Psoas muscle (tissue), 8 donors: ENCODE results near the gene OSBP2. TPM values are rescaled to one million over a fixed set of nuclear protein-coding genes. Genes with fewer than 3 reads are reported as not detected.

Source experiments
- ATAC-seq, 4 donors: fragments of 200-7000 bp; cut with Tn5 transposase; one replicate each; pipeline ENCODE4 v1.9.1; 2020; ENCODE audit warnings: moderate library complexity in 3 of 4, mild to moderate bottlenecking in 2 of 4
- DNase-seq, 2 donors: peaks; one replicate each; pipeline ENCODE4 v3.0.0-alpha.2; 2020
- H3K27ac ChIP-seq: fragments of 200-600 bp; one replicate; pipeline ENCODE4 v1.8.0; 2022
- H3K27me3 ChIP-seq, 3 donors: fragments of 200-600 bp in 1 of 3; one replicate each; pipeline versions ENCODE4 v1.6.1 to v1.8.0; 2013 to 2022; ENCODE audit warnings: low read length in 2 of 3, mild to moderate bottlenecking in 2 of 3, moderate library complexity in 1 of 3; ENCODE audit not compliant: insufficient read depth in 3 of 3
- H3K36me3 ChIP-seq, 2 donors: fragments of 200-600 bp in 1 of 2; one replicate each; pipeline versions ENCODE4 v1.6.1 to v1.8.0; 2013 to 2022; ENCODE audit warnings: low read depth in 1 of 2, mild to moderate bottlenecking in 1 of 2, moderate library complexity in 1 of 2; ENCODE audit not compliant: insufficient read depth in 1 of 2
- H3K4me1 ChIP-seq: fragments of 200-600 bp; one replicate; pipeline ENCODE4 v1.8.0; 2022
- H3K4me3 ChIP-seq: fragments of 200-600 bp; one replicate; pipeline ENCODE4 v1.8.0; 2022; ENCODE audit warnings: mild to moderate bottlenecking
- H3K9me3 ChIP-seq: fragments of 200-600 bp; one replicate; pipeline ENCODE4 v1.8.0; 2022
- WGBS, 3 donors: extraction: QIAGEN DNeasy Blood & Tissue Kit; methylation state at CpG; one replicate each; pipeline versions ENCODE4 v1.1.6 to v1.1.7; 2013; 5-methylcytosine and 5-hydroxymethylcytosine counted together
- intact Hi-C, 2 donors: fragments of 100-400 bp; cut with DNase I; formaldehyde crosslinking; loops; one replicate each; pipeline versions ENCODE4 v1.11.0 to v1.14.2; 2022
- polyA plus RNA-seq, 3 donors: library from polyadenylated mRNA; stranded (reverse); fragments of 200-250 nt; gene quantifications; one replicate each; pipeline ENCODE4 v1.2.3, GENCODE V29; 2013
- total RNA-seq, 4 donors: library from RNA; stranded (reverse); fragmentation: NEBNext Ultra II Directional in 2 of 4; extraction: Animal tissue kit (Norgen Biotek cat#: 25700) in 2 of 4; gene quantifications; one replicate each; pipeline versions ENCODE4 v1.2.1 to v1.2.4, GENCODE V29; 2021 to 2023
- TF ChIP-seq, protein P1 (sequence below): fragments of 200-600 bp; IDR thresholded peaks from one replicate; pipeline ENCODE4 v1.8.0; 2022; ENCODE audit warnings: antibody characterized with exemption
- donor health status: healthy with polysubstance abuse.
- donor health status: DM: no; HTN: no; CAD: no; lungs with moderate emphysema.
- donor health status: Bipolar disorder and iron deficiency.
- donor health status: healthy.
- donor health status: DM: yes; HTN: yes; CAD: no.
- donor health status: DM: no; HTN: no; CAD: no.
- donor health status: DM: no; HTN: no; CAD: no.
- donor health status: DM: yes; HTN: yes; CAD: no.

OSBP2 gene
- total and polyA plus RNA-seq, 7 donors, result 0.27 to 8.2 (median 2.5) TPM

GRCh38 chr22:30712094-30712493 lies 17.4 kb downstream of the OSBP2 start:
- Histone ChIP-seq H3K27me3 (no peaks in the 10 kb centered on the region), H3K4me1 (no peaks in the 10 kb centered on the region), H3K9me3 (no peaks in the 10 kb centered on the region), H3K4me3 (no peak overlapping the region), H3K27ac (no peak overlapping the region), H3K36me3 (no peaks in the 10 kb centered on the region)
- TF ChIP-seq, protein P1, sequence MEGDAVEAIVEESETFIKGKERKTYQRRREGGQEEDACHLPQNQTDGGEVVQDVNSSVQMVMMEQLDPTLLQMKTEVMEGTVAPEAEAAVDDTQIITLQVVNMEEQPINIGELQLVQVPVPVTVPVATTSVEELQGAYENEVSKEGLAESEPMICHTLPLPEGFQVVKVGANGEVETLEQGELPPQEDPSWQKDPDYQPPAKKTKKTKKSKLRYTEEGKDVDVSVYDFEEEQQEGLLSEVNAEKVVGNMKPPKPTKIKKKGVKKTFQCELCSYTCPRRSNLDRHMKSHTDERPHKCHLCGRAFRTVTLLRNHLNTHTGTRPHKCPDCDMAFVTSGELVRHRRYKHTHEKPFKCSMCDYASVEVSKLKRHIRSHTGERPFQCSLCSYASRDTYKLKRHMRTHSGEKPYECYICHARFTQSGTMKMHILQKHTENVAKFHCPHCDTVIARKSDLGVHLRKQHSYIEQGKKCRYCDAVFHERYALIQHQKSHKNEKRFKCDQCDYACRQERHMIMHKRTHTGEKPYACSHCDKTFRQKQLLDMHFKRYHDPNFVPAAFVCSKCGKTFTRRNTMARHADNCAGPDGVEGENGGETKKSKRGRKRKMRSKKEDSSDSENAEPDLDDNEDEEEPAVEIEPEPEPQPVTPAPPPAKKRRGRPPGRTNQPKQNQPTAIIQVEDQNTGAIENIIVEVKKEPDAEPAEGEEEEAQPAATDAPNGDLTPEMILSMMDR, result no peak
- DNase-seq, result no peak
- no peak for ATAC-seq
- intact Hi-C loops, result no loop called here
- WGBS, 3 donors, result 94 to 100% (median 95%) methylated on average over 1 of the region's 1 CpG

- Histone ChIP-seq H3K36me3 (no peaks in the 10 kb centered on the region), H3K9me3 (no peaks in the 10 kb centered on the region), H3K4me1 (no peaks in the 10 kb centered on the region), H3K27me3 (no peaks in the 10 kb centered on the region), H3K4me3 (no peak overlapping the region), H3K27ac (no peak overlapping the region)
- DNase-seq (no peak), ATAC-seq (no peak)
- WGBS, 3 donors, result 94 to 99% (median 97%) methylated on average over 2 of the region's 2 CpGs
- TF ChIP-seq, protein P1, result no peak
- intact Hi-C loops, result no loop called here
Observed at GRCh38 chr22:30714062-30714461, 19.4 kb downstream of the OSBP2 start.

GRCh38 chr22:30717331-30717921 lies 22.8 kb downstream of the OSBP2 start:
- ATAC-seq, result peak in 1 of 4 donors; percentile 27

DNA sequence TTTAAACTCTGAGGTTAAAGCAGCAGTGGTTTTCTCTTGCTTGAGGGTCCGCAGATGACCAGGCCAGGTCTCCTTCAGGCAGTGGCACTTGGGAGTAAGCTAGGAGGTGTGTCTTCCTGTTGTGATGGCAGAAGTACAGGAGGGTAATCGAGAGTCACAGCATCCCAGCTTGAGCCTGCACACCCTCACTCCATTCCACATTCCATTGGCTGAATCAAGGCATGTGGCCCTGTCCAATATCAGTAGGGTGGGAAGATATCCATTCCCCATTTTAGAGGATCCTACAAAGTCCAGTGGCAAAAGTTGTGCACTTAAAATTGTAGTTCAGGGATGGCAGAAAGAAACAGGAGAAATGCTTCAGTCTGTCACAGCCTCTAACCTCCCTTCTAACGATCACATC lies 23.3 kb downstream of the OSBP2 start:
- TF ChIP-seq, protein P1, result no peak
- Histone ChIP-seq H3K27ac (no peak overlapping the region), H3K27me3 (no peaks in the 10 kb centered on the region), H3K4me1 (peaks cover 7% of the 10 kb centered on the region), H3K9me3 (no peaks in the 10 kb centered on the region), H3K4me3 (no peak overlapping the region), H3K36me3 (no peaks in the 10 kb centered on the region)
- no peak for DNase-seq
- no peak for ATAC-seq
- 79 to 97% (median 96%) methylated on average over 3 of the region's 3 CpGs for WGBS, 3 donors
- intact Hi-C loops, result no loop called here

More at GRCh38 chr22:30717331-30717921, 22.8 kb downstream of the OSBP2 start:
- H3K4me3 ChIP-seq, result no peak overlapping the region
- H3K4me1 ChIP-seq, result peaks cover 7% of the 10 kb centered on the region
- no peak for DNase-seq
- H3K27ac ChIP-seq, result no peak overlapping the region
- WGBS, 3 donors, result 63 to 68% (median 66%) methylated on average over 4 of the region's 4 CpGs
- H3K27me3 ChIP-seq, result no peaks in the 10 kb centered on the region
- no peaks in the 10 kb centered on the region for H3K36me3 ChIP-seq
- H3K9me3 ChIP-seq, result no peaks in the 10 kb centered on the region
- intact Hi-C loops, result no loop called here
- TF ChIP-seq, protein P1, result no peak

GRCh38 chr22:30718491-30718890 lies 23.8 kb downstream of the OSBP2 start:
- Histone ChIP-seq H3K9me3 (no peaks in the 10 kb centered on the region), H3K27me3 (no peaks in the 10 kb centered on the region), H3K36me3 (no peaks in the 10 kb centered on the region), H3K4me3 (no peak overlapping the region), H3K27ac (no peak overlapping the region), H3K4me1 (peaks cover 7% of the 10 kb centered on the region)
- 79 to 92% (median 82%) methylated on average over 4 of the region's 4 CpGs for WGBS, 3 donors
- TF ChIP-seq, protein P1, result no peak
- intact Hi-C loops, result no loop called here
- ATAC-seq (no peak), DNase-seq (no peak)
